ENCODE data around the gene ETV2. TPM values are rescaled to one million over a fixed set of nuclear protein-coding genes. Genes with fewer than 3 reads are reported as not detected.

Gene ETV2
- total RNA-seq, 1 experiment from 2014 or later, result 0.73 TPM

DNA sequence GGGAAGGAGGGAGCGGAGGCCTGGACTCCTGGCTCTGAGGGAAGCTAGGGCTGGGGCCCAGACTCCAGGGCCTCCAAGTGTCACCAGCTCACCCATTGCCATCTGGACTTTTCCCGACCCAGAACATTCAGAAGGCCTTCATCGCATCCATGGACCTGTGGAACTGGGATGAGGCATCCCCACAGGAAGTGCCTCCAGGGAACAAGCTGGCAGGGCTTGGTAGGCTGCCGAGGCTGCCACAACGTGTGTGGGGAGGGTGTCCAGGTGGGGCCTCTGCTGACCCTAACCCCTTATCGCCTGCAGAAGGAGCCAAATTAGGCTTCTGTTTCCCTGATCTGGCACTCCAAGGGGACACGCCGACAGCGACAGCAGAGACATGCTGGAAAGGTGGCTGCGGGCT lies 767 bp downstream of the ETV2 start:
- Histone ChIP-seq H3K9me3 (ENCODE audit: low read depth, low read length, poor library complexity, severe bottlenecking) (no peaks in the 10 kb centered on the region), H3K27me3 (replicated peaks; ENCODE audit: insufficient read depth, low read depth, low read length, poor library complexity) (no peaks in the 10 kb centered on the region), H3K27ac (ENCODE audit: low read depth, low read length, poor library complexity, severe bottlenecking) (peak overlapping the region; percentile 85), H3K4me1 (ENCODE audit: insufficient read depth, low read length, poor library complexity, severe bottlenecking) (peaks cover 17% of the 10 kb centered on the region), H3K4me3 (ENCODE audit: low read depth, low read length, poor library complexity, severe bottlenecking) (no peak overlapping the region), H3K36me3 (ENCODE audit: insufficient read depth, low read length, poor library complexity, severe bottlenecking) (peaks cover 10% of the 10 kb centered on the region)
- POLR2A ChIA-PET (ENCODE audit: low non-redundant PET), result interaction anchor here (0.6 to 0.7 kb wide), 2 partner anchors 29 to 93 kb away, joined by 3 to 4 read pairs; no protein-coding TSS in a partner anchor
- no peak for DNase-seq (ENCODE audit: low spot score)
- CTCF ChIA-PET, result interaction anchor here (0.5 kb wide), 1 partner anchor 178 kb away, joined by 9 read pairs; no protein-coding TSS in a partner anchor
- BruUV-seq (replicated peaks), result no TSS peak
- TF ChIP-seq CTCF (conservative IDR thresholded peaks at IDR 0.05; ENCODE audit: low read depth, low read length), result no peak
- TF ChIP-seq EZH2 (IDR thresholded peaks at IDR 0.05; ENCODE audit: borderline replicate concordance, low read depth, low read length, poor library complexity, severe bottlenecking), result no peak
- intact Hi-C loops (cut with micrococcal nuclease; ENCODE audit: unreplicated experiment), result loop anchor here (10.0 kb wide), 1 partner anchor 288 kb away; the partner anchor contains the start of gene FFAR3

GRCh38 chr19:35642798-35643254 lies 1.3 kb downstream of the ETV2 start:
- Histone ChIP-seq H3K9me3 (ENCODE audit: low read depth, low read length, poor library complexity, severe bottlenecking) (no peaks in the 10 kb centered on the region), H3K4me3 (ENCODE audit: low read depth, low read length, poor library complexity, severe bottlenecking) (peak overlapping the region; percentile 60), H3K4me1 (ENCODE audit: insufficient read depth, low read length, poor library complexity, severe bottlenecking) (peaks cover 17% of the 10 kb centered on the region), H3K27ac (ENCODE audit: low read depth, low read length, poor library complexity, severe bottlenecking) (peak overlapping the region; percentile 85), H3K36me3 (ENCODE audit: insufficient read depth, low read length, poor library complexity, severe bottlenecking) (peaks cover 6% of the 10 kb centered on the region), H3K27me3 (replicated peaks; ENCODE audit: insufficient read depth, low read depth, low read length, poor library complexity) (no peaks in the 10 kb centered on the region)
- BruUV-seq (replicated peaks), result no TSS peak
- ChIA-PET POLR2A (ENCODE audit: low non-redundant PET) (interaction anchor here (0.6 kb wide), 1 partner anchor 30 kb away, joined by 4 read pairs; no protein-coding TSS in a partner anchor), CTCF (interaction anchor here (0.5 kb wide), 1 partner anchor 177 kb away, joined by 9 read pairs; no protein-coding TSS in a partner anchor)
- intact Hi-C loops (cut with micrococcal nuclease; ENCODE audit: unreplicated experiment), result loop anchor here (10.0 kb wide), 1 partner anchor 288 kb away; the partner anchor contains the start of gene FFAR3
- no peak for DNase-seq (ENCODE audit: low spot score)
- TF ChIP-seq EZH2 (IDR thresholded peaks at IDR 0.05; ENCODE audit: borderline replicate concordance, low read depth, low read length, poor library complexity, severe bottlenecking) (no peak), CTCF (conservative IDR thresholded peaks at IDR 0.05; ENCODE audit: low read depth, low read length) (no peak)

GRCh38 chr19:35643255-35644205 lies 2.0 kb downstream of the ETV2 start:
- Histone ChIP-seq H3K4me1 (ENCODE audit: insufficient read depth, low read length, poor library complexity, severe bottlenecking) (peaks cover 17% of the 10 kb centered on the region), H3K27ac (ENCODE audit: low read depth, low read length, poor library complexity, severe bottlenecking) (peak overlapping the region; percentile 85), H3K27me3 (replicated peaks; ENCODE audit: insufficient read depth, low read depth, low read length, poor library complexity) (no peaks in the 10 kb centered on the region), H3K36me3 (ENCODE audit: insufficient read depth, low read length, poor library complexity, severe bottlenecking) (no peaks in the 10 kb centered on the region), H3K9me3 (ENCODE audit: low read depth, low read length, poor library complexity, severe bottlenecking) (no peaks in the 10 kb centered on the region), H3K4me3 (ENCODE audit: low read depth, low read length, poor library complexity, severe bottlenecking) (peak overlapping the region; percentile 60)
- BruUV-seq (replicated peaks), result no TSS peak
- ChIA-PET POLR2A (ENCODE audit: low non-redundant PET) (interaction anchor here (0.6 kb wide), 2 partner anchors 97 to 322 kb away, joined by 3 to 9 read pairs; no protein-coding TSS in a partner anchor), CTCF (interaction anchor here (0.6 to 0.7 kb wide), 2 partner anchors 47 to 510 kb away, joined by 3 to 4 read pairs; no protein-coding TSS in a partner anchor)
- TF ChIP-seq EZH2 (IDR thresholded peaks at IDR 0.05; ENCODE audit: borderline replicate concordance, low read depth, low read length, poor library complexity, severe bottlenecking), result no peak
- TF ChIP-seq CTCF (conservative IDR thresholded peaks at IDR 0.05; ENCODE audit: low read depth, low read length), result no peak
- intact Hi-C loops (cut with micrococcal nuclease; ENCODE audit: unreplicated experiment), result loop anchor here (10.0 kb wide), 1 partner anchor 289 kb away; the partner anchor contains the start of gene FFAR3
- peak; percentile 93 for DNase-seq (ENCODE audit: low spot score)
